ENCODE measurements around the gene CTSD. TPM values are rescaled to one million over a fixed set of nuclear protein-coding genes. Genes with fewer than 3 reads are reported as not detected.

Gene CTSD
- total RNA-seq, 1 experiment from 2014 or later = 158 TPM

- no peak for TF ChIP-seq CTCF (conservative IDR thresholded peaks at IDR 0.05)
- Histone ChIP-seq H4K8ac (replicated peaks; ENCODE audit: insufficient read length, low read depth, low read length) (no peak overlapping the region), H3K9me3 (ENCODE audit: control insufficient read depth, low read depth, low read length) (no peaks in the 10 kb centered on the region), H2BK12ac (ENCODE audit: insufficient read length, low read depth, low read length) (no peak overlapping the region), H3K4me1 (ENCODE audit: insufficient read depth, low read length) (no peaks in the 10 kb centered on the region; the same call in 1 of the 2 replicates), H2BK15ac (ENCODE audit: low read depth, low read length) (no peak overlapping the region), H2BK5ac (ENCODE audit: insufficient read length, low read length) (no peak overlapping the region), H4K5ac (ENCODE audit: insufficient read length, low read depth, low read length) (peak overlapping the region; percentile 11), H3K18ac (ENCODE audit: insufficient read length, low read depth, low read length) (no peak overlapping the region), H4K20me1 (ENCODE audit: control insufficient read depth, insufficient read depth, insufficient read length) (peaks cover 11% of the 10 kb centered on the region), H2AFZ (ENCODE audit: low read length) (no peak overlapping the region), H3K27ac (ENCODE audit: insufficient read length, low read depth, low read length) (no peak overlapping the region), H2AK5ac (ENCODE audit: insufficient read length, low read length) (no peak overlapping the region), H3K4ac (ENCODE audit: low read depth, low read length) (no peak overlapping the region), H3K9ac (ENCODE audit: extremely low read depth, insufficient read length, low read length) (no peak overlapping the region), H3K56ac (ENCODE audit: insufficient read length, low read depth, low read length) (no peak overlapping the region), H3K23ac (ENCODE audit: insufficient read length, low read depth, low read length) (no peak overlapping the region), H4K91ac (ENCODE audit: insufficient read length, low read depth, low read length) (no peak overlapping the region), H3K23me2 (ENCODE audit: insufficient read length, low read depth, low read length, poor library complexity, severe bottlenecking) (peaks cover 5% of the 10 kb centered on the region), H3K79me2 (ENCODE audit: insufficient read depth, low read length) (no peaks in the 10 kb centered on the region), H3K14ac (ENCODE audit: insufficient read depth, low read length) (no peak overlapping the region), H3K27me3 (ENCODE audit: insufficient read depth, low read length) (peaks cover 16% of the 10 kb centered on the region; the same call in 1 of the 2 replicates), H2BK20ac (ENCODE audit: low read depth, low read length, poor library complexity, severe bottlenecking) (no peak overlapping the region), H3K79me1 (ENCODE audit: insufficient read depth, low read depth, low read length, poor library complexity, severe bottlenecking) (no peaks in the 10 kb centered on the region), H2BK120ac (ENCODE audit: low read depth, low read length, poor library complexity, severe bottlenecking) (no peak overlapping the region), H3K4me2 (ENCODE audit: insufficient read depth, insufficient read length, low read length) (no peak overlapping the region), H3T11ph (ENCODE audit: low read length) (no peak overlapping the region)
- DNase-seq = no peak
- peaks cover 51% of the 10 kb centered on the region for H3K27me3 Mint-ChIP-seq (ENCODE audit: low read depth)
- no peak overlapping the region; a peak in 1 of 7 replicates for H3K27ac Mint-ChIP-seq
- peak overlapping the region in 1 of 2 experiments; percentile 6; a peak in 2 of 5 replicates for H3K4me3 Mint-ChIP-seq
- peaks cover 0 to 4% (median 0%) of the 10 kb centered on the region in 3 experiments; a peak in 2 of 7 replicates for H3K36me3 Mint-ChIP-seq (ENCODE audit: insufficient read depth in 1 of 3, low read depth in 3 of 3)
- WGBS (ENCODE audit: extremely low coverage, insufficient read length, low lambda C conversion rate) = no CpG with 5 or more reads among the region's 14 CpGs
- H3K4me1 Mint-ChIP-seq = peaks cover 12 to 13% of the 10 kb centered on the region in 2 experiments
- H3K9me3 Mint-ChIP-seq = peaks cover 4 to 9% of the 10 kb centered on the region in 2 experiments; a peak in 4 of 5 replicates
These were observed 17.9 kb downstream of the CTSD start for GRCh38 chr11:1745701-1746320.
